ENCODE measurements around the gene NEU1.

Gene NEU1

GRCh38 chr6:31877125-31877650 is 14.6 kb upstream of the NEU1 start:
- no peak for TF ChIP-seq CSDC2 (CRISPR knock-in tag; IDR thresholded peaks at IDR 0.05)
- TF ChIP-seq, protein P1, sequence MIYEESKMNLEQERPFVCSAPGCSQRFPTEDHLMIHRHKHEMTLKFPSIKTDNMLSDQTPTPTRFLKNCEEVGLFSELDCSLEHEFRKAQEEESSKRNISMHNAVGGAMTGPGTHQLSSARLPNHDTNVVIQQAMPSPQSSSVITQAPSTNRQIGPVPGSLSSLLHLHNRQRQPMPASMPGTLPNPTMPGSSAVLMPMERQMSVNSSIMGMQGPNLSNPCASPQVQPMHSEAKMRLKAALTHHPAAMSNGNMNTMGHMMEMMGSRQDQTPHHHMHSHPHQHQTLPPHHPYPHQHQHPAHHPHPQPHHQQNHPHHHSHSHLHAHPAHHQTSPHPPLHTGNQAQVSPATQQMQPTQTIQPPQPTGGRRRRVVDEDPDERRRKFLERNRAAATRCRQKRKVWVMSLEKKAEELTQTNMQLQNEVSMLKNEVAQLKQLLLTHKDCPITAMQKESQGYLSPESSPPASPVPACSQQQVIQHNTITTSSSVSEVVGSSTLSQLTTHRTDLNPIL (CRISPR knock-in tag; IDR thresholded peaks at IDR 0.05; ENCODE audit: low read depth) = no peak
- TF ChIP-seq, protein P2, sequence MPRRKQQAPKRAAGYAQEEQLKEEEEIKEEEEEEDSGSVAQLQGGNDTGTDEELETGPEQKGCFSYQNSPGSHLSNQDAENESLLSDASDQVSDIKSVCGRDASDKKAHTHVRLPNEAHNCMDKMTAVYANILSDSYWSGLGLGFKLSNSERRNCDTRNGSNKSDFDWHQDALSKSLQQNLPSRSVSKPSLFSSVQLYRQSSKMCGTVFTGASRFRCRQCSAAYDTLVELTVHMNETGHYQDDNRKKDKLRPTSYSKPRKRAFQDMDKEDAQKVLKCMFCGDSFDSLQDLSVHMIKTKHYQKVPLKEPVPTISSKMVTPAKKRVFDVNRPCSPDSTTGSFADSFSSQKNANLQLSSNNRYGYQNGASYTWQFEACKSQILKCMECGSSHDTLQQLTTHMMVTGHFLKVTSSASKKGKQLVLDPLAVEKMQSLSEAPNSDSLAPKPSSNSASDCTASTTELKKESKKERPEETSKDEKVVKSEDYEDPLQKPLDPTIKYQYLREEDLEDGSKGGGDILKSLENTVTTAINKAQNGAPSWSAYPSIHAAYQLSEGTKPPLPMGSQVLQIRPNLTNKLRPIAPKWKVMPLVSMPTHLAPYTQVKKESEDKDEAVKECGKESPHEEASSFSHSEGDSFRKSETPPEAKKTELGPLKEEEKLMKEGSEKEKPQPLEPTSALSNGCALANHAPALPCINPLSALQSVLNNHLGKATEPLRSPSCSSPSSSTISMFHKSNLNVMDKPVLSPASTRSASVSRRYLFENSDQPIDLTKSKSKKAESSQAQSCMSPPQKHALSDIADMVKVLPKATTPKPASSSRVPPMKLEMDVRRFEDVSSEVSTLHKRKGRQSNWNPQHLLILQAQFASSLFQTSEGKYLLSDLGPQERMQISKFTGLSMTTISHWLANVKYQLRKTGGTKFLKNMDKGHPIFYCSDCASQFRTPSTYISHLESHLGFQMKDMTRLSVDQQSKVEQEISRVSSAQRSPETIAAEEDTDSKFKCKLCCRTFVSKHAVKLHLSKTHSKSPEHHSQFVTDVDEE (CRISPR knock-in tag; IDR thresholded peaks at IDR 0.05) = no peak
- no peak for TF ChIP-seq ISL1 (CRISPR knock-in tag; IDR thresholded peaks at IDR 0.05)
- TF ChIP-seq, protein P3, sequence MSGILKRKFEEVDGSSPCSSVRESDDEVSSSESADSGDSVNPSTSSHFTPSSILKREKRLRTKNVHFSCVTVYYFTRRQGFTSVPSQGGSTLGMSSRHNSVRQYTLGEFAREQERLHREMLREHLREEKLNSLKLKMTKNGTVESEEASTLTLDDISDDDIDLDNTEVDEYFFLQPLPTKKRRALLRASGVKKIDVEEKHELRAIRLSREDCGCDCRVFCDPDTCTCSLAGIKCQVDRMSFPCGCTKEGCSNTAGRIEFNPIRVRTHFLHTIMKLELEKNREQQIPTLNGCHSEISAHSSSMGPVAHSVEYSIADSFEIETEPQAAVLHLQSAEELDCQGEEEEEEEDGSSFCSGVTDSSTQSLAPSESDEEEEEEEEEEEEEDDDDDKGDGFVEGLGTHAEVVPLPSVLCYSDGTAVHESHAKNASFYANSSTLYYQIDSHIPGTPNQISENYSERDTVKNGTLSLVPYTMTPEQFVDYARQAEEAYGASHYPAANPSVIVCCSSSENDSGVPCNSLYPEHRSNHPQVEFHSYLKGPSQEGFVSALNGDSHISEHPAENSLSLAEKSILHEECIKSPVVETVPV (CRISPR knock-in tag; IDR thresholded peaks at IDR 0.05) = no peak
- TF ChIP-seq TCF4 (CRISPR knock-in tag; IDR thresholded peaks at IDR 0.05; ENCODE audit: borderline replicate concordance) = no peak
- no peak for TF ChIP-seq ZNF565 (CRISPR knock-in tag; conservative IDR thresholded peaks at IDR 0.05; ENCODE audit: low read depth)
- no peak for TF ChIP-seq ZNF8 (CRISPR knock-in tag; IDR thresholded peaks at IDR 0.05)
- TF ChIP-seq ESRRG (CRISPR knock-in tag; IDR thresholded peaks at IDR 0.05) = no peak
- TF ChIP-seq ZNF70 (CRISPR knock-in tag; IDR thresholded peaks at IDR 0.05) = no peak
- TF ChIP-seq BACH2 (CRISPR knock-in tag; IDR thresholded peaks at IDR 0.05; ENCODE audit: borderline replicate concordance) = no peak
- peak; percentile 7 for ATAC-seq

- no peak for TF ChIP-seq ARNTL (CRISPR knock-in tag; IDR thresholded peaks at IDR 0.05; ENCODE audit: borderline replicate concordance, low read depth)
- TF ChIP-seq ZNF8 (CRISPR knock-in tag; IDR thresholded peaks at IDR 0.05) = no peak
- no peak for ATAC-seq
These were observed 13.7 kb upstream of the NEU1 start for GRCh38 chr6:31876357-31876756.

DNA sequence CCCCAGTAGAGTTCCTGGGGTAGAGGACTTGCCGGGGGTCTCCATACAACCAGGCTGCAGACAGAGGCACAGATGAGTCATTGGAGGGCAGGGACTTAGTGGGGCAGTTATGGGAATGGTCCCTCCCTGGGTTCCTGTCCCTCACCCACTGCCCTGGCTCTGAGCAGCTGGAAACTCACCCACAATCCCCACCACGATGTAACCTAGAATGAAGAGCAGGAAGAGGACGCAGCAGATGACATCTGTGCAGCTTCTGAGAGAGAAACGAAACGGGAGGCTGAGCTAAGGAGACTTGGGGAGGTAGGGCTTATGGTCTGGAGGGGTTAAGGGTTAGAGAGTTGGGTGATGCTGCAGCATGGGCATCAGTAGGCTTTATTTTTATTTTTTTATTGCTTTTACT is 13.3 kb upstream of the NEU1 start:
- ATAC-seq = no peak
- TF ChIP-seq ZNF565 (CRISPR knock-in tag; conservative IDR thresholded peaks at IDR 0.05; ENCODE audit: low read depth) (no peak), OSR1 (CRISPR knock-in tag; IDR thresholded peaks at IDR 0.05) (no peak), TOX (CRISPR knock-in tag; IDR thresholded peaks at IDR 0.05; ENCODE audit: borderline replicate concordance) (no peak), RARB (CRISPR knock-in tag; IDR thresholded peaks at IDR 0.05) (no peak)

GRCh38 chr6:31874836-31875572 is 12.4 kb upstream of the NEU1 start:
- no peak for TF ChIP-seq GLIS3 (CRISPR knock-in tag; IDR thresholded peaks at IDR 0.05)
- no peak for TF ChIP-seq PPARA (CRISPR knock-in tag; IDR thresholded peaks at IDR 0.05; ENCODE audit: borderline replicate concordance)
- no peak for TF ChIP-seq ISL1 (CRISPR knock-in tag; IDR thresholded peaks at IDR 0.05)
- no peak for TF ChIP-seq BACH2 (CRISPR knock-in tag; IDR thresholded peaks at IDR 0.05; ENCODE audit: borderline replicate concordance)
- TF ChIP-seq ZNF8 (CRISPR knock-in tag; IDR thresholded peaks at IDR 0.05) = no peak
- TF ChIP-seq TOX (CRISPR knock-in tag; IDR thresholded peaks at IDR 0.05; ENCODE audit: borderline replicate concordance) = no peak
- TF ChIP-seq, protein P1 (CRISPR knock-in tag; IDR thresholded peaks at IDR 0.05; ENCODE audit: low read depth) = no peak
- no peak for TF ChIP-seq CSDC2 (CRISPR knock-in tag; IDR thresholded peaks at IDR 0.05)
- TF ChIP-seq POU6F1 (CRISPR knock-in tag; IDR thresholded peaks at IDR 0.05; ENCODE audit: borderline replicate concordance, low read depth) = no peak
- TF ChIP-seq TCF4 (CRISPR knock-in tag; IDR thresholded peaks at IDR 0.05; ENCODE audit: borderline replicate concordance) = no peak
- no peak for TF ChIP-seq ESRRG (CRISPR knock-in tag; IDR thresholded peaks at IDR 0.05)
- TF ChIP-seq RARB (CRISPR knock-in tag; IDR thresholded peaks at IDR 0.05) = no peak
- ATAC-seq = no peak
